Ovary (tissue), 3 donors: ENCODE results near the gene ZNF345.

Experiments
- EP300 ChIP-seq: sonication (generic); formaldehyde crosslinking; IDR thresholded peaks from one replicate; pipeline ENCODE4 v1.6.1; 2017; ENCODE audit warnings: antibody characterized with exemption
- POLR2A ChIP-seq: fragments of 450-650 bp; IDR thresholded peaks from one replicate; pipeline ENCODE4 v1.6.1; 2017; ENCODE audit warnings: antibody characterized with exemption, mild to moderate bottlenecking, moderate library complexity
- TF ChIP-seq, protein P1 (sequence below), 3 donors: fragments of 450-650 bp in 2 of 3; fragments of 200-600 bp in 1 of 3; IDR thresholded peaks; one replicate each; pipeline versions ENCODE4 v1.5.1 to v1.8.0; 2016 to 2022; ENCODE audit warnings: antibody characterized with exemption in 3 of 3, mild to moderate bottlenecking in 1 of 3
- donor health status: DM: no; HTN: no; CAD: no.

DNA sequence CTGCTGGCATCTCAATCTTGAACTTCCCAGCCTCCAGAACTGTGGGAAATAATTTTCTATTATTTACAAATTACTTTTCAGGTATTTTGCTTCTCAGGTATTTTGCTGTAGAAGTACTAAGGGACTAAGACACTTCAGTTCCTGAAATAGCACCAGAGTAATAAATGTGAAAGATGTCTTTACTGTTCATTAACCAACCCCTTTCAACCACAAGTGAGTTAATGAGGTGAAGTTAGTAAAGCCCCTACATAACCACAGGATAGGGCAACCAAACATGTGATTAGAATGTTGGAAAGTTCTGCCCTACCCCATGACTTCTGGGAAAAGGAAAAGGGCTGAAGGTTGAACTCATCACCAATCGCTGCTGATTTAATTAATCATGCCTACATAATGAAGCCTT, 2.7 kb upstream of the ZNF345 start:
- TF ChIP-seq, protein P1, sequence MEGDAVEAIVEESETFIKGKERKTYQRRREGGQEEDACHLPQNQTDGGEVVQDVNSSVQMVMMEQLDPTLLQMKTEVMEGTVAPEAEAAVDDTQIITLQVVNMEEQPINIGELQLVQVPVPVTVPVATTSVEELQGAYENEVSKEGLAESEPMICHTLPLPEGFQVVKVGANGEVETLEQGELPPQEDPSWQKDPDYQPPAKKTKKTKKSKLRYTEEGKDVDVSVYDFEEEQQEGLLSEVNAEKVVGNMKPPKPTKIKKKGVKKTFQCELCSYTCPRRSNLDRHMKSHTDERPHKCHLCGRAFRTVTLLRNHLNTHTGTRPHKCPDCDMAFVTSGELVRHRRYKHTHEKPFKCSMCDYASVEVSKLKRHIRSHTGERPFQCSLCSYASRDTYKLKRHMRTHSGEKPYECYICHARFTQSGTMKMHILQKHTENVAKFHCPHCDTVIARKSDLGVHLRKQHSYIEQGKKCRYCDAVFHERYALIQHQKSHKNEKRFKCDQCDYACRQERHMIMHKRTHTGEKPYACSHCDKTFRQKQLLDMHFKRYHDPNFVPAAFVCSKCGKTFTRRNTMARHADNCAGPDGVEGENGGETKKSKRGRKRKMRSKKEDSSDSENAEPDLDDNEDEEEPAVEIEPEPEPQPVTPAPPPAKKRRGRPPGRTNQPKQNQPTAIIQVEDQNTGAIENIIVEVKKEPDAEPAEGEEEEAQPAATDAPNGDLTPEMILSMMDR (IDR thresholded peaks at IDR 0.05) = no peak
- TF ChIP-seq EP300 = no peak
- TF ChIP-seq POLR2A = no peak
